ENCODE results near the gene INMT.

The INMT gene

GRCh38 chr7:30755384-30756154 is 3.6 kb downstream of the INMT start:
- DNase-seq = no peak

GRCh38 chr7:30757342-30757692 is 5.4 kb downstream of the INMT start:
- no peak for DNase-seq

- no peak for DNase-seq
Observed at GRCh38 chr7:30760514-30761213, 8.7 kb downstream of the INMT start.

- DNase-seq = no peak
Observed at GRCh38 chr7:30761214-30762156, 9.6 kb downstream of the INMT start.

- no peak for DNase-seq
Observed at GRCh38 chr7:30764030-30764975, 12.4 kb downstream of the INMT start.

- no peak for DNase-seq
Observed at GRCh38 chr7:30765408-30765807, 13.5 kb downstream of the INMT start.

GRCh38 chr7:30770845-30771173 is 18.9 kb downstream of the INMT start:
- DNase-seq = no peak

GRCh38 chr7:30771174-30771879 is 19.4 kb downstream of the INMT start, which contains the start of gene MINDY4:
TSS of gene MINDY4 (plus strand) at chr7:30771417. CDS start at chr7:30771494, 77 bp downstream.
- DNase-seq = peak; percentile 71

- no peak for DNase-seq
Observed at GRCh38 chr7:30771880-30772425, 20.0 kb downstream of the INMT start.

GRCh38 chr7:30772984-30773383 is 21.0 kb downstream of the INMT start:
- DNase-seq = no peak

- DNase-seq = no peak
Observed at GRCh38 chr7:30775992-30776391, 24.1 kb downstream of the INMT start.

GRCh38 chr7:30776971-30777370 is 25.0 kb downstream of the INMT start:
- no peak for DNase-seq

- no peak for DNase-seq
Observed at GRCh38 chr7:30778255-30779025, 26.5 kb downstream of the INMT start.

- no peak for DNase-seq
Observed at GRCh38 chr7:30779574-30779973, 27.6 kb downstream of the INMT start.

- DNase-seq = no peak
Observed at GRCh38 chr7:30780941-30781340, 29.0 kb downstream of the INMT start.

GRCh38 chr7:30782690-30783089 is 30.8 kb downstream of the INMT start:
- no peak for DNase-seq

GRCh38 chr7:30785786-30786185 is 33.9 kb downstream of the INMT start:
- DNase-seq = no peak

GRCh38 chr7:30787486-30787885 is 35.6 kb downstream of the INMT start:
- DNase-seq = no peak

GRCh38 chr7:30788640-30789333 is 36.9 kb downstream of the INMT start:
- no peak for DNase-seq

GRCh38 chr7:30789334-30789711 is 37.4 kb downstream of the INMT start:
- DNase-seq = no peak

All from stimulated activated CD4-positive, alpha-beta T cell treated with anti-CD3 and anti-CD28 coated beads, Interleukin-4, amount 100 ng/mL, for 1 hour (primary cell).